Subcutaneous preadipocyte (primary cell): Measurements from ENCODE around the gene RAET1L. TPM values are rescaled to one million over a fixed set of nuclear protein-coding genes. Genes with fewer than 3 reads are reported as not detected.

Source experiments
- total RNA-seq: library from RNA; depleted of rRNA; stranded (reverse); fragments of >200 nt; gene quantifications from 2 replicates; pipeline ENCODE4 v1.2.3, GENCODE V29; 2012

RAET1L gene
- not detected in 2 replicates for total RNA-seq

GRCh38 chr6:150025201-150025917, at the start of gene RAET1L:
Gene RAET1L, minus strand, starts transcription at chr6:150025532. Its CDS starts 61 bp downstream, at chr6:150025471.

GRCh38 chr6:150068720-150069648, 43.7 kb upstream of the RAET1L start, which contains the start of gene ULBP3:
Gene ULBP3, minus strand, starts transcription at chr6:150069121. Its CDS starts 55 bp downstream, at chr6:150069066.

Other genes with a start within 250 kb of the RAET1L start
- gene LRP11, start 161.2 kb downstream of the RAET1L start, total RNA-seq: 47.3 and 50.0 TPM in 2 replicates
- 1.5 and 2.2 TPM in 2 replicates for gene RAET1E, start 127.4 kb downstream of the RAET1L start, total RNA-seq
- gene RAET1G, start 102.4 kb downstream of the RAET1L start, total RNA-seq: 1.4 and 2.6 TPM in 2 replicates
- gene ULBP2, start 83.5 kb downstream of the RAET1L start, total RNA-seq: 1.5 and 2.2 TPM in 2 replicates
- 0.37 and 0.59 TPM in 2 replicates for gene ULBP1, start 61.6 kb downstream of the RAET1L start, total RNA-seq
- gene ULBP3, start 43.6 kb upstream of the RAET1L start, total RNA-seq: 17.3 and 21.7 TPM in 2 replicates
- gene PPP1R14C, start 117.5 kb upstream of the RAET1L start, total RNA-seq: under 0.01 TPM in 1 of 2 replicates, not detected in the other